Umbilical cord (tissue), 2 donors: ENCODE measurements around the gene TXNDC2. TPM values are rescaled to one million over a fixed set of nuclear protein-coding genes. Genes with fewer than 3 reads are reported as not detected.

Source experiments
- DNase-seq: peaks from one replicate; pipeline ENCODE4 v3.0.0-alpha.2; 2015; ENCODE audit warnings: low spot score
- total RNA-seq: library from RNA; depleted of rRNA; stranded (reverse); fragments of >200 nt; gene quantifications from one replicate; pipeline ENCODE4 v1.2.3, GENCODE V29; 2014; ENCODE audit warnings: low replicate concordance; ENCODE audit not compliant: insufficient read depth

TXNDC2 gene
- total RNA-seq, 1 donor from 2014 or later = 5.1 TPM

GRCh38 chr18:9859232-9859631, 26.5 kb upstream of the TXNDC2 start:
- no peak for DNase-seq

GRCh38 chr18:9860682-9861081, 25.1 kb upstream of the TXNDC2 start:
- DNase-seq = no peak

GRCh38 chr18:9861157-9861556, 24.6 kb upstream of the TXNDC2 start:
- no peak for DNase-seq

- no peak for DNase-seq
Observed at GRCh38 chr18:9861933-9862332, 23.8 kb upstream of the TXNDC2 start.

- DNase-seq = no peak
Observed at GRCh38 chr18:9862686-9863085, 23.1 kb upstream of the TXNDC2 start.

GRCh38 chr18:9863282-9863681, 22.5 kb upstream of the TXNDC2 start:
- DNase-seq = no peak

GRCh38 chr18:9865764-9866490, 19.8 kb upstream of the TXNDC2 start:
- DNase-seq = no peak

GRCh38 chr18:9866627-9867026, 19.1 kb upstream of the TXNDC2 start:
- DNase-seq = no peak

GRCh38 chr18:9867071-9867594, 18.6 kb upstream of the TXNDC2 start:
- no peak for DNase-seq

GRCh38 chr18:9868857-9869714, 16.7 kb upstream of the TXNDC2 start:
- peak; percentile 78 for DNase-seq

GRCh38 chr18:9869715-9870430, 15.9 kb upstream of the TXNDC2 start:
- peak; percentile 64 for DNase-seq

GRCh38 chr18:9870431-9871008, 15.3 kb upstream of the TXNDC2 start:
- no peak for DNase-seq

- no peak for DNase-seq
Observed at GRCh38 chr18:9871244-9871746, 14.5 kb upstream of the TXNDC2 start.

- no peak for DNase-seq
Observed at GRCh38 chr18:9872823-9873222, 12.9 kb upstream of the TXNDC2 start.

- no peak for DNase-seq
Observed at GRCh38 chr18:9874728-9875127, 11.0 kb upstream of the TXNDC2 start.

- no peak for DNase-seq
Observed at GRCh38 chr18:9876212-9876866, 9.4 kb upstream of the TXNDC2 start.

GRCh38 chr18:9876867-9877654, 8.7 kb upstream of the TXNDC2 start:
- DNase-seq = peak; percentile 97

GRCh38 chr18:9877655-9878014, 8.1 kb upstream of the TXNDC2 start:
- DNase-seq = no peak

- DNase-seq = no peak
Observed at GRCh38 chr18:9878095-9878494, 7.7 kb upstream of the TXNDC2 start.

- no peak for DNase-seq
Observed at GRCh38 chr18:9878783-9879242, 7.0 kb upstream of the TXNDC2 start.
